ENCODE results near the gene PLK1.
"Not testable (repeated sequence)": the region's sequence is repeated elsewhere in the genome, so short reads cannot be mapped to it uniquely, and the experiment has no call there.

PLK1 gene

DNA sequence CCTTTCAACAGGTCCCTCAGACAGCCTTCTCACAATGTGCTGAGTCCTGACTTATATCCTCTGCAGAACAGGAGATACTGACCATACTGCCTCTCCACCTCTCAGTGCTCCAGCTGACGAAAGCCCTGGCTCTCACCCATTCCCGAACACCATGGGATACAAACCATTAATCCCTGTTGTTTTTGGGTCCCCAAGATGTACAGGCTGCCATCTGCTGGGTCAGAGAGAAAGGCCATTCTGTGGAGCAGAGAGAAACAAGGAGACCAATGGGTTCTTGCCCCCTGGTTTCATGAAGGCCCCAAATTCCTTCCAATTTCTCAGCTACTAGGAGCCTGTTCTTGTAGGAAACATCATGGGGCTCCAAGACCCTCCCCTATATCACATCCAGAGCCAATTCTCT, 31.3 kb downstream of the PLK1 start:
- no peak for DNase-seq
- no peak for TF ChIP-seq GATA1 (IDR thresholded peaks at IDR 0.05; ENCODE audit: low read depth, low read length)
- no peak for TF ChIP-seq POLR2A (IDR thresholded peaks at IDR 0.05; ENCODE audit: low read length)

- TF ChIP-seq POLR2A (IDR thresholded peaks at IDR 0.05; ENCODE audit: low read length) (no peak), GATA1 (IDR thresholded peaks at IDR 0.05; ENCODE audit: low read depth, low read length) (no peak)
- DNase-seq, result no peak
Observed at GRCh38 chr16:23710504-23710903, 31.8 kb downstream of the PLK1 start.

DNA sequence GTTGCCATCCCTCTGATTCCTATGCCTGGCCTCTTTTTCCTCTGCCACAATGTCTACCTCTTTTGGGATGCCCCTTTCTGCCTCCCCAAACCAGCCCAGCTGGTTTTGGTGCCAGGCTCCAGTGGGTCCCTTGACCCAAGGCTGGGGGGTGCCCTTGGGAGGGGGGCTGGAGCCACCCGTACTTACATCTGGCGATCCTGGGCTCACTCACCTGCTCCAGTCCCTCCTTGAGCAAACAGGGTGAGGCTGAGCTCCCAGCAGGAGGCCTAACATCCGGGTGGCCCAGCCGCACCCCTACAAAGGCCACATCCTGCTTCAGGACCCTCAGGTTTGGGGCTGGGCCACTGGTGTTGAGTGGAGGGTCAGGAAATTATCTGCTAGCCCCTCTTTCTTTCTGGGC, 33.1 kb downstream of the PLK1 start:
- no peak for DNase-seq
- no peak for TF ChIP-seq GATA1 (IDR thresholded peaks at IDR 0.05; ENCODE audit: low read depth, low read length)
- TF ChIP-seq POLR2A (IDR thresholded peaks at IDR 0.05; ENCODE audit: low read length), result no peak

DNA sequence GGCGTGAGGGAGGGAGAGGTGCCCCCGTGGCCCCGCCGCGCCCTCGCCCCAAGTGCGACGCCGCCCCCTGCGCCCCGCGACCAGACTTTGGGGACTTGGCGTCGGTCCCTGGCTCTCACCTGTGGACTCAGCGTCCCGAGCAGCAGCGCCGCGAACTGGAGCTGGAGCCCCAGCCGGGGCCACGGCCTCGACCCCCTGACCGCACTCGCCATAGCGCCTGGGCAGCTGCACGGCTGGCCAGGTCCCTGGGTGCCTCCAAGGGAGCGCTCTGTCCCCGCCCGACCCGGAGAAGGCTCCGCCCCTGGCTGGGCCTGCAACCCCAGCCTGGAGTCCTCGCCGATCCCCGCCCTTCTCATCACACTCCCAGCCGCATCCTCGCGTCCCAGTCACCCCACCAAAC, 34.3 kb downstream of the PLK1 start, which contains the start of gene ERN2:
ERN2 (minus strand) TSS at position 247 of the 400 bp plus-strand sequence; CDS start at position 212, 35 bp downstream.
- TF ChIP-seq GATA1 (IDR thresholded peaks at IDR 0.05; ENCODE audit: low read depth, low read length) (no peak), POLR2A (IDR thresholded peaks at IDR 0.05; ENCODE audit: low read length) (no peak)
- DNase-seq, result no peak

- no peak for DNase-seq
- no peak for TF ChIP-seq GATA1 (IDR thresholded peaks at IDR 0.05; ENCODE audit: low read depth, low read length)
- no peak for TF ChIP-seq POLR2A (IDR thresholded peaks at IDR 0.05; ENCODE audit: low read length)
Observed at GRCh38 chr16:23716484-23716883, 37.8 kb downstream of the PLK1 start.

- DNase-seq, result not testable (repeated sequence)
Observed at GRCh38 chr16:23722613-23723240, 44.0 kb downstream of the PLK1 start.

DNA sequence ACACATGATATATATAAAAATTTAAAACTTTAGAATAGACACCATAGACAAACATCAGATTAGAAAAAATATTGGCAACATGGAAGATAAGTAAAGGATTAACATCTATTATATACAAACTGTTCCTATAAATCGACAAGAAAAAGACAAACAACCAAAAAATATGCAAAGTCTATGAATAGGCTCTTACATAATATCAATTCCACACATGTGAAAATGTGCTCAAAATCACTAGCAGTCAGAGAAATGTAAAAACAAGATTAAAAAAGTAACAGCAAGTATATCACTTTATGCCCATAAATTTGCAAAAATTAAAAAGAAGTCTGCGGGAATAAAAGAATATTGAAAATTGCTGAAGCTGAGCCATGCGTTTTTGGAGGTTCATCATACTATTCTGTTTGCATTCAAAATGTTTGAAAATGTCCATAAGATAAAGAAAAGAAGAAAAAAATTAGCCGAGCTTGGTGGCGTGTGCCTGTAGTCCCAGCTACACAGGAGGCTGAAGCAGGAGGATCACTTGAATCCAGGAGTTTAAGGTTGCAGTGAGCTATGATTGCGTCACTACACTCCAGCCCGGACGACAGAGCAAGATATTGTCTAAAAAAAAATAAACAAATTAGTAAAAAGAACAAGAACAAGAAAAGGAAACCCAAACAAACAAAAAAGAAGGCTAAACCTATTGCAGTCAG, 45.6 kb downstream of the PLK1 start:
- DNase-seq, result no peak
- TF ChIP-seq POLR2A (IDR thresholded peaks at IDR 0.05; ENCODE audit: low read length) (no peak), GATA1 (IDR thresholded peaks at IDR 0.05; ENCODE audit: low read depth, low read length) (no peak)

GRCh38 chr16:23724785-23725131, 46.1 kb downstream of the PLK1 start:
- no peak for DNase-seq
- TF ChIP-seq GATA1 (IDR thresholded peaks at IDR 0.05; ENCODE audit: low read depth, low read length) (no peak), POLR2A (IDR thresholded peaks at IDR 0.05; ENCODE audit: low read length) (no peak)

GRCh38 chr16:23726710-23727109, 48.0 kb downstream of the PLK1 start:
- DNase-seq, result no peak
- no peak for TF ChIP-seq GATA1 (IDR thresholded peaks at IDR 0.05; ENCODE audit: low read depth, low read length)
- no peak for TF ChIP-seq POLR2A (IDR thresholded peaks at IDR 0.05; ENCODE audit: low read length)

GRCh38 chr16:23728112-23728477, 49.4 kb downstream of the PLK1 start:
- no peak for DNase-seq
- TF ChIP-seq GATA1 (IDR thresholded peaks at IDR 0.05; ENCODE audit: low read depth, low read length) (no peak), POLR2A (IDR thresholded peaks at IDR 0.05; ENCODE audit: low read length) (no peak)

- TF ChIP-seq POLR2A (IDR thresholded peaks at IDR 0.05; ENCODE audit: low read length) (no peak), GATA1 (IDR thresholded peaks at IDR 0.05; ENCODE audit: low read depth, low read length) (no peak)
- peak in 1 of 2 experiments; percentile 50 for DNase-seq
Observed at GRCh38 chr16:23729503-23730424, 51.1 kb downstream of the PLK1 start.

DNA sequence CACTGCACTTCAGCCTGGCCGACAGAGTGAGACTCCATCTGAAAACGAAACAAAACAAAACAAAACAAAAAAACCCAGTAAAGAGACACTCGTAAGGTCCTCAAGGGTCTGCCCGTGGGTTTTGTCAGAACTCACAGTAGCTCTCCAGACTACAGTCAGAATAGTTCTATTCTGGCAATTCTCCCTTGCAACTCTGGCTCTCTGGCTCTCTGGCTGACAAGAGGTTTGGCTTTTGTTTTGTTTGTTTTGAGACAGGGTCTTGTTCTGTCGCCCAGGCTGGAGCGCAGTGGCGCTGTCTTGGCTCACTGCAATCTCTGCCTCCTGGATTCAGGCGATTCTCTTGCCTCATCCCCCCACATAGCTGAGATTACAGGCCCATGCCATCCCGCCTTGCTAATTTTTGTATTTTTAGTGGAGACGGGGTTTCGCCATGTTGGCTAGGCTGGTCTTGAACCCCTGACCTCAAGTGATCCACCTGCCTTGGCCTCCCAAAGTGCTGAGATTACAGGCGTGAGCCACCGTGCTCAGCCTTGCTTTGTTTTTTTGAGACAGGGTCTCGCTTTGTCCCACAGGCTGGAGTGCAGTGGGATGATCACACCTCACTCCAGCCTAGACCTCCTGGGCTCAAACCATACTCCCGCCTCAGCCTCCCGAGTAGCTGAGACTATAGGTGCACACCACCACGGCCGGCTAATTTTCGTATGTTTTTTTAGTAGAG, 55.6 kb downstream of the PLK1 start:
- no peak for DNase-seq
- TF ChIP-seq POLR2A (IDR thresholded peaks at IDR 0.05; ENCODE audit: low read length) (no peak), GATA1 (IDR thresholded peaks at IDR 0.05; ENCODE audit: low read depth, low read length) (no peak)

- not testable (repeated sequence) for DNase-seq
Observed at GRCh38 chr16:23737423-23738028, 58.8 kb downstream of the PLK1 start.

DNA sequence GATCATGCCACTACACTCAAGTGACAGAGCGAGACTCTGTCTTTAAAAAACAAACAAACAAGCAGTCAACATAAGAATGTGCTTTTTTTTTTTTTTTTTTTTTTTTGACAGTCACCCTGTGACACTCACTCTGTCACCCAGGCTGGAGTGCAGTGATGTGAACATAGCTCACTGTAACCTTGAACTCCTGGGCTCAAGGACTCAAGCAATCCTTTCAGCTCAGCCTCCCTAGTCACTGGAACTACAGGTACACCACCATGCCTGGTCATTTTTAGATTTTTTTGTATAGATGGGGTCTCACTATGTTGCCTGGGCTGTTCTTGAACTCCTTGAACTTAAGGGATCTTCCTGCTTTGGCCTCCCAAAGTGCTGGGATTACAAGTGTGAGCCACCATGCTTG, 60.8 kb downstream of the PLK1 start:
- TF ChIP-seq GATA1 (IDR thresholded peaks at IDR 0.05; ENCODE audit: low read depth, low read length) (no peak), POLR2A (IDR thresholded peaks at IDR 0.05; ENCODE audit: low read length) (no peak)
- no peak for DNase-seq
